Sigmoid colon (tissue), 4 donors: ENCODE data around the gene ZFPM1.

Experiments used
- POLR2A ChIP-seq, 2 donors: fragments of 450-650 bp; IDR thresholded peaks; one replicate each; pipeline ENCODE4 v1.6.1; 2016; ENCODE audit warnings: antibody characterized with exemption in 2 of 2, mild to moderate bottlenecking in 2 of 2, moderate library complexity in 2 of 2
- POLR2AphosphoS5 ChIP-seq, 4 donors: sonication (generic); formaldehyde crosslinking; IDR thresholded peaks; one replicate each; pipeline ENCODE4 v1.6.1; 2017; ENCODE audit warnings: antibody characterized with exemption in 4 of 4
- TF ChIP-seq, protein P1 (sequence below), 4 experiments: fragments of 450-650 bp in 3 of 4; fragments of 200-600 bp in 1 of 4; IDR thresholded peaks; one replicate each; pipeline ENCODE4 v1.5.1; 2016 to 2019; ENCODE audit warnings: antibody characterized with exemption in 4 of 4, mild to moderate bottlenecking in 3 of 4, moderate library complexity in 2 of 4

DNA sequence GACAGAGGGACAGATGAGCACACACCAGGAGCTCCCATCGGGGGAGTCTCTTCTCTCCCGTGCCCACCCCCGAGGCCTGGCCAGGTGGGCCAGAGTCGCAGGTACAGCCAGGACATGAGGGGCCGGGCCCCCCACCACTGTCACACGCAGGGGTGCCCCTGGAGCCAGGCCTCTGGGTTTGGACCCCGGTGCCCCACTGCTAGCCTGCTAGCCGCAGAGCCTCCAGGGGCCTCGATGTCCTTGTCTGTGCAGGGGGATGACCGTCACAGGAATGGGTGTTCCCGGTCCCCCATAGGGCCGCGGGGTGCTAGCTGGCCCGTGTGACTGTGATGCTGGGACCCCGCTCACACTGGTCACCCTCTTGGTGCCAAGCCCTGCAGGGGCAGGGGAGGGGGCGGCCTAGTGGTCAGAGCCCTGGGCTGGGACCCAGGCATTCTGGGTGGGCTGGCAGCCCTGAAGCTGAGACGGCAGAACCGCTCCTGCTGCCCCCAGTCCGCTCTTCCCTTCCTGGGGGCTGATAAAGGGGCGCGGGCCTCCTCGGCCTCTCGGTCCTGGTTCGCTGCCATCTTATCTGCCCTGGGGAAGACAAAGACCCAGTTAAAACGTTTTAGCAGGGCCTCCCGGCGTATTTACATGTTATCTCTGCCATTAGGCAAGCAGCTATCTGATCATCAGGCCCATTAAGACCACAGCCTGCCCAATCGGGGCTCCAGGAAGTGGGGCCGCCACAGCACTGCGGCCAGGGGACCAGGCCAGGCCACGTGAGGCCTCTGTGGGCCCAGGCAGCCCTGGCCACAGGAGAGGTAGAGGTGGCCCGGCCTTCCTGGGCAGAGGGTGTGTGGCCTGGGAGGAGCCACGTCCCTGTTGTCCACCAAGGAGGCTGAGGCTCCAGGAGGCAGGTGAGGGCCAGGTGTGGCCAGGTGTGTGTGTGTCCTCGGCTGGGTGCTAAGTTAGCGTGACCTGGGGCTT lies 59.9 kb downstream of the ZFPM1 start:
- no peak for TF ChIP-seq POLR2A (IDR thresholded peaks at IDR 0.05)
- TF ChIP-seq POLR2AphosphoS5 (IDR thresholded peaks at IDR 0.05), result no peak
- TF ChIP-seq, protein P1, sequence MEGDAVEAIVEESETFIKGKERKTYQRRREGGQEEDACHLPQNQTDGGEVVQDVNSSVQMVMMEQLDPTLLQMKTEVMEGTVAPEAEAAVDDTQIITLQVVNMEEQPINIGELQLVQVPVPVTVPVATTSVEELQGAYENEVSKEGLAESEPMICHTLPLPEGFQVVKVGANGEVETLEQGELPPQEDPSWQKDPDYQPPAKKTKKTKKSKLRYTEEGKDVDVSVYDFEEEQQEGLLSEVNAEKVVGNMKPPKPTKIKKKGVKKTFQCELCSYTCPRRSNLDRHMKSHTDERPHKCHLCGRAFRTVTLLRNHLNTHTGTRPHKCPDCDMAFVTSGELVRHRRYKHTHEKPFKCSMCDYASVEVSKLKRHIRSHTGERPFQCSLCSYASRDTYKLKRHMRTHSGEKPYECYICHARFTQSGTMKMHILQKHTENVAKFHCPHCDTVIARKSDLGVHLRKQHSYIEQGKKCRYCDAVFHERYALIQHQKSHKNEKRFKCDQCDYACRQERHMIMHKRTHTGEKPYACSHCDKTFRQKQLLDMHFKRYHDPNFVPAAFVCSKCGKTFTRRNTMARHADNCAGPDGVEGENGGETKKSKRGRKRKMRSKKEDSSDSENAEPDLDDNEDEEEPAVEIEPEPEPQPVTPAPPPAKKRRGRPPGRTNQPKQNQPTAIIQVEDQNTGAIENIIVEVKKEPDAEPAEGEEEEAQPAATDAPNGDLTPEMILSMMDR (IDR thresholded peaks at IDR 0.05), result no peak
